HG03159 (cell line): ENCODE measurements around the gene CELA1.

Experiments
- ATAC-seq: cut with Tn5 transposase; IDR thresholded peaks from one replicate; pipeline ENCODE4 v1.9.1; 2021; ENCODE audit warnings: mild to moderate bottlenecking, moderate library complexity; ENCODE audit not compliant: unreplicated experiment

Gene CELA1

GRCh38 chr12:51346581-51346980 is at the start of gene CELA1:
CELA1 (minus strand) TSS chr12:51346679; CDS start chr12:51346638, 41 bp downstream.
- ATAC-seq: no peak

GRCh38 chr12:51395283-51396230 is 49.1 kb upstream of the CELA1 start:
- ATAC-seq: no peak

DNA sequence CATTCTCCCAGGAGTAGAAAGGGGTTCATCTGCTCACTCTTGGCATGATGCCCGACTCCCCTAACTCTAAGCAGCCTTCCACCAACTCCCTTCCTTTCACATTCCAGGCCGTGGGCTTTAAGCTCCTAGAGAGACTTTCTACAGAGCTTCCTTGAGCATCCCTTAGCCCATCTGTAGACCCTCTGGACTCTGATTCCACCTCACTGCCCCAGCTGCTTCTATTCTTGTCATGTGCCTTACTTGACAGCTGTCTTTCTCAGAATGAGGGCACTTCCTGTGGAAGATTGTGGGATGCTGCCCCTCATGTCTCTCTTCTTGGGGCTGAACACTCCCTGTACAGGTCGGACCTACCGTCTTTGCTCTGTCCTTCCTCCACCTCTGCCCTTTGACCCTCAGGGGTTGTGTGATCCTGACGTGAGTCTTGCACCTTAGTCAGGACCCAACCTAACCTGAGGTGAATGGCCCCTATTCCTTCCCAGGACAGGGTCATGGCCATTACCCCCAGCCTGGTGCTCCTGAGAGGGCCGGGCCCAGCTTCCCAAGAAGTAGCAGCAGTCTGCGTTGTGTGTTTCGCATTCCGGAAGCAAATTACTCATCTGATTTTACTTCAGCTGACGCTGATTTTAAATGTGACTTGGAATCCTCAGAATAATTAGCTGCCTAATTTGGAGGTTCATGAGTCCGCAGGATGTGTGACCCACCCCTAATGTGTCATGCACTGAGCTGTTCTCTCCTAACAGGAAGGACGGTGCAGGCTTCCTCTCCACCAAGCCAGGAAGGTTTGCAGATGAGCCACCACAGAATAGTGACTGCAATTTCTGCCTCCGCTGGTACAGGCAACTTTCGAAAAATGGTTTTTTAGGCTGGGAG is 47.4 kb upstream of the CELA1 start:
- ATAC-seq: no peak

DNA sequence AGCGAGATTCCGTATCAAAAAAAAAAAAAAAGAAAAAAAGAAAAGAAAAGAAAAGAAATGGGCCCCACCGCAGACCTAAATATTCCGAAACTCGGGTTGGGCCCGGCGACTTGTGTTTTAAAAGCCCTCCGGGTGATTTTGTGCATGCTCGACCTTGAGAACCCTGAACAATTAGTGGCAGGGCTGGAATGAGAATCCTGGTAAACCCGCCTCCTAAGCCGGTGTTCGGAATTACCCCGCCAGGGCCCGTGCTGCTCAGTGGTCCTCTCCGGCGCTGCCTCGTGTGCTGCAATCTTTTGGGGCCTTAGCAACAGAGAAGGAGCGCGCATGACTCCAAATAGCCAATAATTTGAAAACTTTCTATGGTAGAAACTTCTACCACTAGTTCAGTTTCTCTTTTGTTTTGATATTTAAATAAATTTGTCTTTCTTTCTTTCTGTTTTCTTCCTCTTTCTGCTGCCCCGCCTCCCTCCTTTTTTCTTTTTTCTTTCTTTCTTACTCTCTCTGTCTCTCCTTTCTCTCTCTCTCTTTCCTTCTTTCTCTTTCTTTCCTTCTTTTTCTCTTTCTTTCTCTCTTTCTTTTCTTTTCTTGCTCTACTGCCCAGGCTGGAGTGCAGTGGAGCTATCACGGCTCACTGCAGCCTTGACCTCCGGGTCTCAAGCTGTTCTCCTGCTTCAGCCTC is 46.2 kb upstream of the CELA1 start:
- ATAC-seq: peak; percentile 38

GRCh38 chr12:51391283-51392123 is 45.0 kb upstream of the CELA1 start, which contains the start of gene GALNT6:
GALNT6 (minus strand) TSS chr12:51391406; CDS start chr12:51379781, 11,625 bp downstream.
- ATAC-seq: peak; percentile 47

- peak; percentile 10 for ATAC-seq
These were observed 44.4 kb upstream of the CELA1 start for GRCh38 chr12:51390891-51391282.

DNA sequence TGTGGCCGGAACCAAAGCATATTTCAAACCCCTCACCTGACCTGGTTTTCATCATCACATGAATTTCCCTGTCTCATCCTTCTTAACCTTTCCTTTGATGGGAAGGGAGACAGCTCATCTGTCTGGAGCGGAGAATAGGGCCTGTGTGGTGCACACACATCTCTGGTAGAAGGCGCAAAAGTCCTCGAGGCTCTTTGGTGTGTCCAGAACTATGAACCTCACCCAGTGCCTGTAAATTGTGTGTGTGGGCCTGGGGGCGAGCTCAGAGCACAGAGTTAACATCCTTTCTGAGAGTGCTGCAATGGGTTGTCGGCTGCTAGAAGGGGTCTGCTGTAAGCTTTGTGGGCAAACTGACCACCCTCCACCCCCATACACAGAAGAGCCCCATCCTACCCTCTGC is 44.0 kb upstream of the CELA1 start:
- ATAC-seq: no peak

- ATAC-seq: no peak
These were observed 43.0 kb upstream of the CELA1 start for GRCh38 chr12:51389302-51389999.

GRCh38 chr12:51388846-51389245 is 42.4 kb upstream of the CELA1 start:
- no peak for ATAC-seq

GRCh38 chr12:51388069-51388799 is 41.8 kb upstream of the CELA1 start:
- ATAC-seq: no peak

DNA sequence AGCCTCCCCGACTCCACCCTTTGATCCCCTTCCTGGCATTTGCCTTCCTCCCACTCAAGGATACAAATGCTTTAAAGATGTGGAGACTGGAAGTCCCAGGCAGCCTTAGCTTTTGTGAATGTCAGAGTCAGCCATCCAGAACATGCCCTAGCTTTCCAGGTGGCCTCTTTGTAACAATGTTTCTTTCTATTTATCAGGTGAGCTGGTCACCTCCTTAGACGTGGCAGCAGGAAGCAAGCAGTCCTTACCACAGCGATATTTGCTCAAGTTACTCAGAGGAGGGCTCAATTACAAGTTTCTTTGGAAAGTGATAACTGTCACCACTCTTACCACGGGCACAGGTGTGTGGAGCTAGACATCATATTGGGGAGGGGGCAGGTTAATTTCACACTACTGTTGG is 39.9 kb upstream of the CELA1 start:
- no peak for ATAC-seq

DNA sequence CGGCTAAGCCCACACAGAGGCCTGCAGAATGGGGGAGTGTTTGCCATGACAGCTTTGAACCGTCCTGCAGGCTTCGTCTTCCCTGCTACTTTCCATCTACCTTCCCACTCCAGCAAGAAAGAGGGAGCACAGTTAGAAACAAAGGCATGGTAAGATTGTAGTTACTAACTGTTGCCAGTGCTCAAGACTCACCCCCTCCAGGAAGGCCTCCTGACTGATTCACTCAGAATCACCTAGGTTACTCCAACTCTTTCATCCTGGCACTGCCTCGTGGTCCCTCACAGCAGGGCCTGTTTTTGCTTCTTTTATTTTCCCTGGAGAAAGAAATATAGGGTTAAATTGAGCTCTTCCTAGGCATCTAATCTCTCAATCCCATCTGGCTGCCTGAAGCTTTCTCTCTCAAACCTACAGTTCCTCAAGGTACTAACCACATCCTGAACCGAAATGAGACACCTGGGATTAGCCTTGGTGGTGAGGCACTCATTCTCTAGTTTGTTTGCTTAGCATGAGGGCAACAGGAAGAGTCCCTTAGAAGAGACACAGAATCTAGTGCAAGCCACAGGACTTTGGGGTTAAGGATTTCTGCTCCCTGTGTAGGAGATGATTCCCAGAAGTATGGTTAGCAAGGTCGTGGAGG is 36.9 kb upstream of the CELA1 start:
- no peak for ATAC-seq

DNA sequence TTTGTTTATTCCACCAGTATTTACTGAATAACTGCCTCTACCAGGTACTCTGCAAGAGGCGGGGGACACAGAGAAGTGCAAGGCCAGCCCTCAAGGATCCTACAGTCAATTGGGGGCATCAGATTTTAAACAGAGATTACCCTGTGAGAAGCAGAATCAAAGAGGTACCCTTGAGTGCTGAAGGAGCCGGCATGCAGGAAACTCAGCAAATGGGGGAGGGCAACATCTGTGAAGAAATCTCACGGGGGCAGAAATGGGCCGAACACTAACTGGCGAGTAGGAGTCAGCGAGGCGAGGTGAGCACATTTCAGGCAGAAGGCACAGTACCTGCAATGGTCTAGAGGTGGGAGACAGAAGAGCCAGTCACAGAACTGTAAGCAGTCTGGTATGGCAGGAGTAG is 35.7 kb upstream of the CELA1 start:
- ATAC-seq: no peak

- no peak for ATAC-seq
These were observed 35.0 kb upstream of the CELA1 start for GRCh38 chr12:51381226-51382079.

- ATAC-seq: no peak
These were observed 33.1 kb upstream of the CELA1 start for GRCh38 chr12:51379571-51379970.

- no peak for ATAC-seq
These were observed 32.3 kb upstream of the CELA1 start for GRCh38 chr12:51378749-51379148.
